ENCODE results near the gene KRT25. TPM values are rescaled to one million over a fixed set of nuclear protein-coding genes. Genes with fewer than 3 reads are reported as not detected.

KRT25 gene
- total and polyA plus RNA-seq, 11 donors: not detected

GRCh38 chr17:40738553-40738952 is 16.6 kb downstream of the KRT25 start:
- intact Hi-C loops (cut with DNase I): no loop called here
- no peak for DNase-seq
- peaks cover 0 to 18% (median 4%) of the 10 kb centered on the region in 12 donors for H3K9me3 ChIP-seq
- peaks cover 0 to 12% (median 0%) of the 10 kb centered on the region in 9 donors for H3K27me3 ChIP-seq
- WGBS, 4 donors: 50 to 56% (median 53%) methylated on average over 4 of the region's 4 CpGs
- TF ChIP-seq CTCF (IDR thresholded peaks at IDR 0.05) (no peak), POLR2A (IDR thresholded peaks at IDR 0.05) (no peak)
- no peak overlapping the region for H3K4me3 ChIP-seq
- no peaks in the 10 kb centered on the region for H3K4me1 ChIP-seq
- no peak for ATAC-seq
- H3K27ac ChIP-seq: no peak overlapping the region
- no peaks in the 10 kb centered on the region for H3K36me3 ChIP-seq

DNA sequence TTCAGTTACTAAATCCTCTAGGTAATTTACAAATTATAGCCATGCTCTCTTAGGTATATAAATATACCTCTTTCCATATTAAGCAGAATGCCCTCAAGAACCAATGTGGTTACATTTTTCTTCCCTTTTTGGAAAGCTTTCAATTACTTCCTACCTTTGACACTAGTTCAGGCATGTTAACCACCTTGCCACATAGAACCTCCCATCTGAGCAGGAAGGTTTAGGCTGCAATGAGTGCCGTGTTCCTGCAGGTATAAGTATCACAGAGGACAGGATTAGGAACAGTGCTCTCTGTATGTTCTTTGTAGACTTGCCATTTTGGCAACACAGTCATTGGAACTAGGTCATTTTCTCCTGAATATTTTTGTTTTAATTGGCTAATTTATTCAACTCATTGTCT is 20.1 kb downstream of the KRT25 start:
- intact Hi-C loops (cut with DNase I): no loop called here
- 77 to 91% (median 79%) methylated on average over 1 of the region's 1 CpG for WGBS, 4 donors
- Histone ChIP-seq H3K27me3 (peaks cover 0 to 8% (median 0%) of the 10 kb centered on the region in 9 donors), H3K27ac (no peak overlapping the region), H3K4me1 (no peaks in the 10 kb centered on the region), H3K9me3 (no peaks in the 10 kb centered on the region), H3K4me3 (no peak overlapping the region), H3K36me3 (no peaks in the 10 kb centered on the region)
- ATAC-seq (no peak), DNase-seq (no peak)
- no peak for TF ChIP-seq CTCF (IDR thresholded peaks at IDR 0.05)

- Histone ChIP-seq H3K27ac (no peak overlapping the region), H3K4me3 (no peak overlapping the region), H3K4me1 (no peaks in the 10 kb centered on the region), H3K27me3 (peaks cover 0 to 8% (median 0%) of the 10 kb centered on the region in 9 donors), H3K36me3 (no peaks in the 10 kb centered on the region), H3K9me3 (no peaks in the 10 kb centered on the region)
- intact Hi-C loops (cut with DNase I): no loop called here
- TF ChIP-seq POLR2A (IDR thresholded peaks at IDR 0.05): no peak
- TF ChIP-seq CTCF (IDR thresholded peaks at IDR 0.05): no peak
- 83 to 90% (median 86%) methylated on average over 6 of the region's 6 CpGs for WGBS, 4 donors
- DNase-seq (no peak), ATAC-seq (no peak)
Measured at GRCh38 chr17:40734018-40734417, 21.1 kb downstream of the KRT25 start.

GRCh38 chr17:40730970-40731369 is 24.2 kb downstream of the KRT25 start:
- intact Hi-C loops (cut with DNase I): no loop called here
- no peaks in the 10 kb centered on the region for H3K4me1 ChIP-seq
- no peak overlapping the region for H3K27ac ChIP-seq
- no peak overlapping the region for H3K4me3 ChIP-seq
- no peak for DNase-seq
- H3K9me3 ChIP-seq: no peaks in the 10 kb centered on the region
- TF ChIP-seq POLR2A (IDR thresholded peaks at IDR 0.05): no peak
- no peak for TF ChIP-seq CTCF (IDR thresholded peaks at IDR 0.05)
- WGBS, 4 donors: 64 to 80% (median 70%) methylated on average over 1 of the region's 1 CpG
- no peak for ATAC-seq
- peaks cover 0 to 8% (median 0%) of the 10 kb centered on the region in 9 donors for H3K27me3 ChIP-seq
- no peaks in the 10 kb centered on the region for H3K36me3 ChIP-seq
